Forelimb muscle (tissue), 1 donor: ENCODE results near the gene CIBAR2. TPM values are rescaled to one million over a fixed set of nuclear protein-coding genes. Genes with fewer than 3 reads are reported as not detected.

Experiments
- DNase-seq: peaks from one replicate; pipeline ENCODE4 v3.0.0-alpha.2; 2013; ENCODE audit warnings: low read depth
- polyA plus RNA-seq: library from polyadenylated mRNA; unstranded; fragments of 120-200 nt; gene quantifications from one replicate; pipeline ENCODE4 v1.2.1, GENCODE V29; 2013; ENCODE audit not compliant: insufficient read length

Gene CIBAR2
- polyA plus RNA-seq, 1 donor, result not detected

DNA sequence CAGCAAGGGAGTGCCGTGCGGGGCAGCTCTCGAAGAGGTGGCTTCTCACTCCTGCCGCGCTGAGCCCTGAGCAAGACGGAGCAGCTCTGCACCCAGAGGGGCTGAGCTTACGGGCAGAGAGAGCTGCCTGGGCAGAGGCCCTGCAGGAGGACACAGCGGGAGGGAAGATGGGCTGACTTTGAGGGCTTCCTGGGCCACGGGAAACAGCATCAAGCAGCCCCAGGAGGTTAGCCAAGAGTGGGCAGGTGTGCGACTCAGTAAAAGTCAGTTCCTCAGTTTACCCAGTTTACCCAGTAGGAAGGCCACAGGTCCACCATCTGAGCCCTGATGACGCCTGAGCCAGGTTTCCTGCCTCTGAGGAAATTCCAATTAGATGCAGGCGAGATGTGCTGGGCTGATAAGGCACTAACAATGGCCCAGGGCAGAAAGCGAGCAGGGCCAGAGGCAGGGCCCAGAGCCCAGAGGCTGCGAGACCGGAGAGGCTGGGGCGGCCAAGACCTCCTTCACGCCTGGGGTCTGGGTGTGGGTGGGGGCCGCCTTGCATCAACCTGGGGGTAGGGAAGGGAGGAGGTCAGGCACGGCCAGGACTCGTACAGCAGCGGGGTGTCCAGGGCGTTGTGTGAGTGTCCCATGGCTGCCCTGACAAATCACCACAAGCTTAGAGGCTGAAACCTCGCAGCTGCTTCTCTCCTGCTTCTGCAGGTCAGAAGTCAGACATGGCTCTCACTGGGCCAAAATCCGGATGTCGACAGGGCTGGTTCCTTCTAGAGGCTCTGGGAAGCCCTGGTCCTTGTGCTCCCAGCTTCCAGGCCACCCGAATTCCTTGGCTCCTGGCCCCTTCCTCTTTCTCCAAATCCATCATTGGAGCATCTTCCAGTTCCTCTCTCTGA is 32.0 kb upstream of the CIBAR2 start:
- DNase-seq, result no peak

DNA sequence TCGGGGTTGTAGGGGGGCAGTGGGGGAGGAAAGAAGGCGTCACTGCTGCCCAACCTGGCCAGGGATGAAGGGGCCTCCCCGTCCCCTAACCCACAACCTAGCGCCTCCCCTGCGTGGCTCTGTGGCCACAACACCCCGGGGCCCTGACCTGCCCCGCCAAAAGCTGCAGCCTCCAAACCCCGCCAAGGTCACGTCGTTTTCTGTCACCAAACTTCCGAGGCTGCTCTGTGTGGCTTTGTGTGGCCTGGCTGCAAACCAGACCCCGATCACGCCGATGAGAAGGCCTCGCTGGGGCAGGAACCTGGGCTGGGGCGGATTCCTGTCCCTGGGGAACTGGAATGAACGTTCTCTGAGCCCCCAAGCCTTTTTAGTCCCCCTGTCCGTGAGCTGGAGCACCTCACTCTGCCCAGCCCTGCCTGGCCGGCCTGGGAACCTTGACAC is 30.5 kb upstream of the CIBAR2 start:
- no peak for DNase-seq

DNA sequence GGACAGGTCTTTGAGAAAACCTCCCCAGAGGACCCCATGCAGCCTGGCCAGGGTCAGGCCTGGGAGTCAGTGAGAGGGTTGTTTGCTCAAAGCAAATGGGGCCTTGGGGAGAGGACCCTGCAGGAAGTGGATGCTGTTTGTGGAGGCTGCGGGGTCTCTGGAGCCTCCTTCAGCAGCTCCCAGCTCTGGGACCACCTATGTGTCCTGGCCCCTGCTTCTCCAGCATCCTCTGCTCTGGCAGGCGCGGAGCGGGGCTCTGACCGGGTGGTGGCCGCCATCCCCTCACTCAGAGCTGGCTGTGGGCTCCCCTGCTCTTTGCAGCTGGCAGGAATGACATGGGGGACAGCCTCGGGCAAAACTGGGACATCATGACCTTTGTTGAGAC is 29.8 kb upstream of the CIBAR2 start:
- no peak for DNase-seq

DNA sequence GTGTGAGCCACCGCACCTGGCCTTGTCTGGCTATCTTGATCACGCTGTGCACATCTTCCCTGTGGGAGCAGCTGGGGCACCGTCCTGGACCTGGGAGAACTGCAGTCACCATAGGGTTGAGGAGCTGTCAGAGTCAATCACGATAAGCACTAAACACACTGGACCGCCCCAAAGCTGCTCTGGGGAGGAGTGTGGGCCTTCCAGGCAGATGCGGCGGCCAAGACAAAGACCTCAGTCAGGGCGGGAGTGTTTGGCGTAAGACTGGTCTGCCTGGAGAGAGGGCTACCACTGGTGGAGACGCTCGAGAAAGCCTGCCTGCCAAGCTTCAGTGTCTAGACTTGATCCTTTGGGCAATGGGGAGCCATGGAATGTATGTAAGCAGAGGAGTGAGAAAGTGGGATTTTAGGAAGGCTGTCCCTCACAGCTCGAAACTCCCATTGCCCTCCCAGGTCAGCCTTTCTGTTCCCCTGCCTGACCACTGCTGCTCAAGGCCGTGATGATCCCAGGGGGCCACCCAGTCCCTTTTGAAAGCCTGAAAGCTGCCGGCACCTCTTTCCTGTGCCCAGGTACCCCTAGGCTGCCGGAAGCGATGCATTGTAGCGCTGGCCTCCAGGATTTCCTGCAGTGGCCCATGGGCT is 29.3 kb upstream of the CIBAR2 start:
- DNase-seq, result no peak

DNA sequence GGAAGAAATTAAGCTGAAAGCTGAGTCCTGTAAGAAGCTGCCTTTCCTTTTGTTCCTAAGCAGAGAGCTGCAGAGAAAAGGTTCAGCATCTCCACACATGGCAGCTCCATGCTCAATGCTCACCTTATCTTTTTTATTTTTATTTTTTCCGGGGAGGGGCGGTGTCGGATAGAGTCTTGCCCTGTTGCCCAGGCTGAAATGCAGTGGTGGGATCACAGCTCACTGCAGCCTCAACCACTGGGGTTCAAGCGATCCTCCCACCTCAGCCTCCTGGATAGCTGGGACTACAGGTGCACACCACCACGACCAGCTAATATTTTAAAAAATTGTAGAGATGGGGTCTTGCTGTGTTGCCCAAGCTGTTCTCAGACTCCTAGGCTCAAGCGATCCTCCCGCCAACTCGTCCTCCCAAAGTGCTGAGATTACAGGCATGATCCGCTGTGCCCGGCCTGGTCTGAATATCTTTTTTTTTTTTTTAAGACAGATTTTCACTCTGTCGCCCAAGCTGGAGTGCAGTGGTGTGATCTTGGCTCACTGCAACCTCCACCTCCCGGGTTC is 28.3 kb upstream of the CIBAR2 start:
- no peak for DNase-seq

DNA sequence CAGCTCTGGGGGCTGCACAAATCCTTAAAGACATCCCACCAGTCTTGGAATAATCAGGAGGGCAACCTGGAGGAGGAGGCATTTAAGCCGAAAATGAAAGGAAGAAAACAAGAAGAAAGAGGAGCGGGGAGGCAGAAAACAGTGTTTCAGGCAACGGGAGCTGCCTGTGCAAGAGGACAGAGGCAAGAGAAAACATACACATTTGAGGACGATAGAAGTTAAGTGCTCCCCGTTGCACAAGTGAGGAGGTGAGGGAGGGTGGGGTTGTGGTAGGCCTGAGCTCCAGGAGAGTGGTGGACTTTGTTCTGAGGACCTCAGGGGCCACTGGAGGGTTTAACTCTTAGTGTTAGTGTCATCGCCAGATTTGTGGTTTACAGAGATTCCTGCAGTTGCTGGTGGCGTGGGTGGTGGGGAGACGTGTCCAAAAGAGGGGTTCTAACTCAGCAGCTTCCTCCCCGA is 27.6 kb upstream of the CIBAR2 start:
- no peak for DNase-seq

DNA sequence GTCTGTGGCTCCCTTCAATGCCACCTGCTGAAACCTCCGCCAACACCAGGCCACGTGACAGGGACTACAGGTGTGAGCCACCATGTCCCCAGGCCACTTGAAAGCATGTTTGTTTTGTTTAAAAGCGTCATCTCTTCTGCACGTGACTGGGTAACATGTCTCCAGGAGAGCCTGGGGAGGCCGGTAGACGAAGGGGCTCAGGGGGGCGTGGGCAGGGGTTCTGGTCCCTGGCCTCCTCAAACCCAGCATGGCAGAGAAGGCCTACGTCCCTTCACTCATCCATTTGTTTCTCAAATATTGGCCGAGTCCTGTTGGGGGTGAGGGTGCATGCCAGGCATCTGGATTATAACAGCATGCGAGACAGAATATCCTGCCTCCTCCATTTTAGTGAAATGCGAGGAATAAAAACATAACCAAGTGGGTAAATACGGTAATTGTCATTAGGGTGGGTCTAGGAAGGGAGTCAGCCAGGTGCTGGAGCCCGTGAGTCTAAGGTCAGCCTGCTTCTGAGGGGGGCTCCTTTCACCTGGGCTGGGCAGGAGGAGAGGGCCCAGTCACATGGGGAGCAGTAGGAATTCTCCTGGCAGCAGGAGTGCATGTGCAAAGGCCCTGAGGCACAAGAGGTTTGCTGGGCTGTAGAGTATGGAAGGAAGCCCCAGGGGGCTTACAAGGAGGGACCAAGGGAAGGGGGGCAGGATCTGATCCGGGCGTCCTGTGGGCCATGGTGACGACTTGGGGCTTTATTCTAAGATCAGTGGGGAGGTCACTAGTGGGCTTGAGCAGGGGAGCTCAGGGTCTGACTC is 26.8 kb upstream of the CIBAR2 start:
- DNase-seq, result no peak

DNA sequence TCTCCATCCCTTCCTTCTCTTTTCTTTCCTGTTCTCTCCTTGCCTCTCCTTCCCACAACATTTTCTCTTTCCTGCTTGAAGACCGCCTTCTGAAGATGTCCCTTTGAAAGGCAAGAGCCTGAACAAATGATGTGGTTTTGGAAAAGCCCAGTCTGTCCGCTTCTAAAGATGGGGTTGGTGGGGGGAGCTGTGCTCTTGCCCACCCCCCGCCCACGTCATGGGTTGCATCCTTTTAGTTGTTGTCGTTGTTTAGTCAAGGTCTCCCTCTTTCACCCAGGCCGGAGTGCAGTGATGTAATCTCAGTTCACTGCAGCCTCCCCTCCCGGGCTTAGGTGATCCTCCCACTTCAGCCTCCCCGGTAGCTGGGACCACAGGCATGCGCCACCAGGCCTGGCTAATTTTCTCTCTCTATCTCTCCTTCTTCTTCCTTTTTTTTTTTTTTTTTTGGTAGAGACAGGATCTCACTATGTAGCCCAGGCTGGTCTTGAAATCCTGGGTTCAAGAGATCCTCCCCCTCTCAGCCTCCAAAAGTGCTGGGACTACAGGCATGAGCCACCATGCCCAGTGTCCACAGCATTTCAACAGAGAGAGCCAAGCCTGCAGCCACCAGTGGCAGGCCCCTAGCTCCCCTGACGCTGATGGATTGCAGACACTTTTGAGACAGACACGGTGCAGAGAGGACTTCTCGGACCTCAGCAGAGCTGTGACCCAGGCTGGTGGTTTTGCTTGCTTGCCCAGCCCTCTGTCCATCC is 26.0 kb upstream of the CIBAR2 start:
- no peak for DNase-seq

DNA sequence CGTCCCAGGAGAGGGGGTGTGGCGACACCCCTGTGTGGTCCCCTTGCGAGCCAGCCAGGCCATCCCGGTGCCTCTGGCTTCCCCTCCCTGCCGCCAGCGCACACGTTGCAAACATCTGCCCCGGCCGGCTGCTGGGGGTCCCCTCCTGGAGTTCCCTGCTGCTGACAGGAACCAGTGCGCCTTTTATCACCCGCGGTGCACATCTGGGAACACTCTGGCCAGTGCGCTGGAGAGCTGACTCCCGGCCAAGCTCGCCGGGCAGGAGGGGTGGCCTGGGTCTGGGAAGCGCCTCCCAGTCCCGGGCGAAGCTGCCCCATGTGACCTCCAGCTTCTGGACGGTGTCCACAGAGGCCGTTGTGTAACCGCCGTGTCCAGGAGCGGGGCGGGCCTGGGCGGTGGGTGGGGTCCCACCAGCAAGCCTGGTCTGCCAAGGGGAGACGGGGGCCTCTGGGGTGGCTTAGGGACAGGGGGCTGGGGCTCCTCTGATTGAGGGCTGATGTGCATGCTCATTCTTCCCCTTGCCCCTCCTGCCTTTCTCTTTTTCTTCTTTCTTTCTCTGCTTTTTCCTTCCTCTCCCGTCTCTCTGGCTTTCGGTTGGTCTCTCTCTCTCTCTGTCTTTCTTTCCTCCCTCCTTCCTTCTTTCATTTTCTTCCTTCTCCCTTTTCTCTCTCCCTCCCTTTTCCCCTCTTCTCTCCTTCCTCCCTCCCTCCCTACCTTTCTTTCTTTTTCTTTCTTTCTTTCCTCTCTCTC is 25.2 kb upstream of the CIBAR2 start:
- DNase-seq, result no peak

DNA sequence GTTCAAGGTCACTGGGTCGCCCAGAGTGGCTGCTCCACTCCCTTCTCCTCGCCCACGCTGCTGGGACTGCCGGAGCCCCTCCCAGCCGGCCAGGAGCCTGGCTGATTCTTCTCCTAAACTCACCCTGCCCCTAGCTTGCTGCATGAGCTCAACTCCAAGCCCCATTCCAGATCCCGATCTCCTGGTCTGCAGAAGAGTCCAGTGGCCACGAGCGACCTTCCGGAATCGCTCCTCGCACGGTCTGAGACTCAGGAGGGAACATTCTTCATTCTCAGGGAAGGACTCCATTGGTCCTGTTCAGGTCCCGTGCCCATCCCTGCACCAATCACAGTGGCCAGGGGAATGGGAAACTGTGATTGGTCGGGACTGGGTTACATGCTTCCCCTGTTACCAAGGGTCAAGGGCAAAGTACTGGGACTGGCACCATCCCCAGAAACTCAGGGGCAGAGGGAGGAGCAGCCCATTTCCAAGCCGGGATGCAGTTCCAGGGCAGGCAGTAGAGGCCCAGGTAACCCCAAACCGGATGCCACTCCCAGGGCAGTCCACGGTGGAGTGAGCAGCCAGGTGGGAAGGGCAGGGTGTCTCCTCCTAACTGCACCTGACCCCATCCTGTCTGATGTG is 24.5 kb upstream of the CIBAR2 start:
- DNase-seq, result no peak

DNA sequence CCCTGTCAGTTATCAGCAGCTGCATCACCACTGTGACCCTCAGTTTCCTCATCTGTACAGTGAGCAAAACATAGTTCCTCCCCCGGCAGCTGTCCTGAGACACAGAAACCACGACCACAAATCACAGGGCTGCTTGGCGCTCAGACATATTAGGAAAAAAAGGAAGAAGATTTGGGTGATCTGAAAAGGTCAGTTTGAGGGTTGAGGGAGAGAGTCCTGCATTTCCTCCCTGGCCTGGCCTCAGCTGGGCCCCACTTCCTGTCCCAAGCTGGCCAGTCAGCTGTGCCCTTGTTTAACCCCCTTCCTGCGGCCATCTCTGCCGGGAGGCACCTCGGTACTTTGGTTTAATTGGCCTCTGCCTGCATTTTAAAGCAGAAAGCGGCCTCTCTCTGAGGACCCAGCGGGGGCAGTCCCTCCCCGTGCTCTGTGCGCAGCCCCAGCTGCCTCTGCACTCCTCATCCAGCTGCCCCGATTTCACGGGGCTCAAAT is 24.0 kb upstream of the CIBAR2 start:
- no peak for DNase-seq

DNA sequence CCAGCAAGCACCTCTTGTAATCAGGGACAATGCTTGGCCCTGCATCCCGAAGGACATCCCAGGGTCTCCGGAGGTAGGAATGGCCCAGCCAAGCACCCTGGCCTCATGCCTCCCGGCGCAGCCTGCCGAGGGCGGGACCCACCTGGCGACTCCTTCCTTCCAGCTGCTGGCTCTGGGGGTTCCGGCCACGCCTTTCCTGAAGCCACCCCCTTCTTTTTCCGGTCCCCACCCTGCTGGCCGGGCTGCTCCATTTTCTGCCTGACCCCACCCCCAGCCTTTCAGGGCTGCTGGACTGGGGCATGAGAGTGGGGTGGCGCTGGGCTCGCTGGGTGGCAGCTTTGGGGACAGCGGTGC is 22.5 kb upstream of the CIBAR2 start:
- DNase-seq, result no peak

DNA sequence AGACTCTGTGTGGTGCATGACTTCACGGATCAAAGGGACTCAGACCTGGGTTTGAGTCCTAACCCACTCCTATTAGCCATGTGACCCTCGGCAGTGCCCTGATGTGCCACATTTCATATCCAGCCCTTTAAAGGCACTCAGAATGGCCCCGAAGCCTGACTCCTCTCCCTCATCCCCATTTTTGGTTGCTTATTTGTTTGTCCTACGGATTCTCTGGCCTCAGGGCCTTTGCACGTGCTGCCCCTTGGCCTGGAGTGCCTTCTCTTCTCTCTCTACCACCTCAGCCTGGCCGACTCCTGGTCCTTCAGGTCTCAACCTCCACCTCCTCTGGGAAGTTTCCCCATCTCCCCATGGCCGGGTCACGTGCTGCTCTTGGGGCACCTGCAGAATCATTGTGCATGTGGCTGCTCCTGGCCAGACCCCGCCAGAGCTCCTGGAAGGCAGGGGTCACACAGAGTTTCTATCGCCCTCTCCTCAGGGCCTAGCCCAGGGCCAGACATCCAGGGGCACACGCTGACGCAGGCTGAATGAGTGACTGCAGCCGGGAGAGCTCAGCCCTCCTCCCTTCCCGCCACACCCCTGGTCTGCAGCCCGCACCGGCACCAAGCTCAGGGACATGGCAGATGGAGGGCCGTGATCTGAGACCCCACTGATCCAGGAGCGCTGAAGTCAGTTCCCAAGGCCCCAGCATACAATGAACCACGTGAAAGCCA is 22.0 kb upstream of the CIBAR2 start:
- DNase-seq, result no peak

DNA sequence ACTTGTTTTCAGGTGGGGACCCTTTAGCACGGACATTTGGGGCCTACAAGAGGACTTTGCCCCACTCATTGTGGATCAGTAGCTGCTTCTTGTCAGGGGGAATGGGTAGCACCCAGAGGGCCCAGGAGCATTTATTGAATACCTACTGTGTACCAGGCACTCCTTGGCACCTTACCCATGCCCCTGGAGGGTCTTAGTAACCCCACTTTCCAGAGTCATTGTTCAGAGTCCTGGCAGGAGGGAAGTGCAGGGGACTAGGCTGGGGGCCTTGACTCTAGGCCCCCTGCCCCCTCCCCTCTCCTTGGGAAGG is 21.0 kb upstream of the CIBAR2 start:
- no peak for DNase-seq

DNA sequence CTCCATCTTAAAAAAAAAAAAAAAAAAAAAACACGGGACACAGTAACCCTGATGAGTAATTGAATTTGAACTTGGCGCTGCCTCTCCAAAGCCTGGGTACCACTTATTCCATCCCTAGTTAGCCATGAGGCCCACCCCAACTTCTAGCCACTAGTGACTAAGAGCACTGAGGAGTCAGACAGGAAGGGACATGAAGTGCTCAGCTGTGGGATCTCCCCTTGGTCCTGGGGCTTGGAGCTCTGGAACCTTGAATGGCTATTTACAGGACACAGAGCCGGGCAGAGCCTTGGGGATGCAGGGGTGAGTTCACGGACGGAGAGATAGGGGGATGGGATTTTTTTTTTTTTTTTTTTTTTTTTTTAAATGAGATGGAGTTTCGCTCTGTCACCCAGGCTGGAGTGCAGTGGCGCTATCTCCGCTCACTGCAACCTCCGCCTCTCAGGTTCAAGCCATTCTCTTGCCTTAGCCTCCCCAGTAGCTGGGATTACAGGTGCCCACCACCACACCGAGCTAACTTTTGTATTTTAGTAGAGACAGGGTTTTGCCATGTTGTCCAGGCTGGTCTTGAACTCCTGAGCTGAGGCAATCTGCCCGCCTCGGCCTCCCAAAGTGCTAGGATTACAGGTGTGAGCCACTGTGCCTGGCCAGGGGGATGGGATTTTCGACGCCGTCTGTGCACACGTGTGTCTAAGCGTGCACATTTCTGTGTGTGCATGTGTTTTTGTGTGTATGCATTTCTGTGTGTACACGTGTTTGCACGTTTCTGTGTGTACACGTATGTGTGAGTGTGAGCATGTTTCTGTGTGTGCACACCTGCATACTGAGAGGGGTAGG is 20.4 kb upstream of the CIBAR2 start:
- DNase-seq, result no peak

DNA sequence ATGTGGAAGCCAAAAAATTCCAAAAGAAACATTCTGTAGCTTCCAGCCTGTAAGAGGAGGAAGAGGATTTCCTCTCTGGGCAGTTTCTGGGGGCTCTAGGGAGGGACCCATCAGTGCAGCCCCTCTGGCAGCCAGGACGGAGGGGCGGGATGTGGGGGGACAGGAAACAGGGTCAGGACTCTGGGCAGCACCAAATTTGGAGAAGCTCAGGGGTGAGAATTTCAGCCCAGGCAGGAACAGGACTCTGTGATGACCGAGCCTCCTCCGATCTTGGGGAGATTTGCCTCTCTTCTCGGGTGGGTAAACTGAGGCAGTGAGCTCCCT is 18.4 kb upstream of the CIBAR2 start:
- no peak for DNase-seq

DNA sequence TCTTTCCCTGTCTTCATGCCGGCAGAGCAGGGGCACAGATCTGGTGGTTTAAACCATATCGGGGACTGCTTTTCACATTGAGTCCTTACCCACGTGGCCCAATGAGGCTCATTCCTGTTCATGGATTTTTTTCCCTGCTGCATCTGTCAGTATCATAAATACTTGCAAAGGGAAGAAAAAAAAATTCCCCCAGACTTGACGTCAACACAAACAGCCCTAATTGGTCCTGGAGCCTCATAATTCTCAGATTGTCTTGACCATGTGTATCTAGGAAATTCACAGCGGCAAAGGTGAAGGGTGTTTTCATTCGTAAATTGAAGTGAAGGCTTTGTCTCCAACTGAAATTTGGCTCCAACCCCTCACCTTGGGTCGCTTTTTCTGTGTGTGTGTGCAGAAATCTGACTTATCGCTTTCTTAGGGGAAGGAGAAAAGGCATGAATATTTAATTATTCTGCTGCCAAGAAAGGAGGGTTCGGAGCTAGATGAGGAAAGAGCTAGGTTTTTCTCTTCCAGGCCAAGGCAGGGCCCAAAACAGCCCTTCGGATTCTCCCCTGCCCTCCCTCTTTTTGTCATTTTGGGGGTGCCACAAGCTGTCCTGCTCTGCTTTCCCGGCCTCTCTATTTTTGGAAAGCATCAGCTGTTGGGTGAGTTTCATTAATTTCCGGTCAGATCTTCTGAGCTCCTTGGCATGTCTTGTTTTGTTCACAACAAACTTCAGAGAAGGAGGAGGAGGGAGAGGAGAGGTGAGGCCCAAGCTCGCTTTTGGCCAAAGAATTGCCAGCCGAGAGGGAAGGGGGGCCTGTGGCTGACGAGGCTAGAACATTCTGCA is 17.8 kb upstream of the CIBAR2 start:
- no peak for DNase-seq
